Measurements from ENCODE around the gene NUPR1.
"Not testable (repeated sequence)": the region's sequence is repeated elsewhere in the genome, so short reads cannot be mapped to it uniquely, and the experiment has no call there.

The NUPR1 gene, protein sequence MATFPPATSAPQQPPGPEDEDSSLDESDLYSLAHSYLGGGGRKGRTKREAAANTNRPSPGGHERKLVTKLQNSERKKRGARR

DNA sequence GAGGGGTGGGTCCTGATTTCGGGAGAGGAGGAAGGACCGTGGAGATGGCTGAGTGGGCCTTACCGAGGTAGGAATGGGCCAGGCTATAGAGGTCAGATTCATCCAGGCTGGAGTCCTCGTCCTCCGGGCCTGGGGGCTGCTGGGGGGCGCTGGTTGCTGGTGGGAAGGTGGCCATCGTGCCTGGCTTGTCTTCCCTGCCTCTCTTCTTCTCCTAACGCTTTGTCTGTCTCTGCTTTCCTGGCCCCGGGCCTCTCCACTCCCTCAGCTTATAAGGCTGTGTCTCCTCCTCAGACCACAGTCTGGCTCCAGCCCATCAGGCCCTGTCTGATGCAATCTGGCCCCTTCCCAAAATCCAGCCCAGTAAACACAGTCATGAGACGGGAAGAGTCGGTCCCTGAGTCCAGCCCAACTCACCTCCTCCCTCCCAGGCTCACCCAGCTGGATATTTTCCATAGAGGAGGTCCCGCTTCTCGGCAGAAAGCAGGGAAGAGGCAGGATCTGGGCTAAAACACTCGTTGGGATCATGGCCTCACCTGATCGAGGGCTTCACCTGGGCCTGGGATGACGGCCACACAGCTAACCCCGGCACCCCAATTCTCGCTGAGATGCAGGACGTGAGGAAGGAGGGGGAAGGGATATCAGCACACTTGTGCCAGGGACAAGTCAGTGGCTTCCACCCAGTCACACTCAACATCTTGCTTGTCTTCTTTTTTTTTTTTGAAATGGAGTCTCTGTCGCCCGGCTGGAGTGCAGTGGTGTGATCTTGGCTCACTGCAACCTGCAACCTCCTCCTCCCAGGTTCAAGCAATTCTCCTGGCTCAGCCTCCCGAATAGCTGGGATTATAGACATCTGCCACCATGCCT, at the start of gene NUPR1:
Gene NUPR1, minus strand, starts transcription at position 242 of the 864 bp plus-strand sequence. Its CDS starts 67 bp downstream, at position 175.
- no peak for DNase-seq

DNA sequence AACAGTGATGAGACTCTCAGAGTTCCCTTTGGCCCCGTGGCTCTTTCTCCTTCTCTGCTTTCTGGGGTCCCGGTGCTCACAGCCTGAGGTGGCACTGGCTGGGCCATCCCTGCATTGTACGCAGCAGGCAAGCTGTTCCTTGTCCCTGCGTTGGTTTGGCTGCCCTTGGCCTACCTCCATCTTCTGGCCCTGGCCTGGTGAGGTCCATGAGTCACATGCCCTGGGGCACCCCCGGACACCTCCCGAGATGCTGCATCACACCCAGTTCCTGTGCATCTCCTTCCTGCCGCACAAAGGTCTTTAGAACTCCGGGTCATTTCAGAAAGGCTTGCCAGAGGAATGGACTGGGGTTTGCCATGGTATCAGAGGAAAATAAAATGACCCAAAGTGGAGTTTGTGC, 48.6 kb upstream of the NUPR1 start:
- no peak for DNase-seq

DNA sequence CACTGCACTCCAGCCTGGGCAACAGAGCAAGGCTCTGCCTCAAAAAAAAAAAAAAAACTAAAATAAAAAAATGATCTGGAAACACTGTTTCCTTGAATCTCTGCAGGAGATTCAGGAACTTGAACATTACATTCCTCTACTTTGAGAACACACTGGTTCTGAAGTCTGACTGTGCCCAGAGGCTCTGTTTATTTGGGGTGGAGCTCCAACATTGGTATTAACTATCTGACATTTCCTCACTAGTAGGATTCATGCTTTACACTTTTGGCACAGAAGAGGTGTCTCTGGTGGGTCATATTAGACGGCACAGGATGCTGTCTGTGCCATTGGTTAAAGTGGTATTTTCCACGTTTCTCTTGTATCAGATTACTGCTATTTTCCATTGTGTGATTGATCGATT, 47.7 kb upstream of the NUPR1 start:
- DNase-seq, result no peak

DNA sequence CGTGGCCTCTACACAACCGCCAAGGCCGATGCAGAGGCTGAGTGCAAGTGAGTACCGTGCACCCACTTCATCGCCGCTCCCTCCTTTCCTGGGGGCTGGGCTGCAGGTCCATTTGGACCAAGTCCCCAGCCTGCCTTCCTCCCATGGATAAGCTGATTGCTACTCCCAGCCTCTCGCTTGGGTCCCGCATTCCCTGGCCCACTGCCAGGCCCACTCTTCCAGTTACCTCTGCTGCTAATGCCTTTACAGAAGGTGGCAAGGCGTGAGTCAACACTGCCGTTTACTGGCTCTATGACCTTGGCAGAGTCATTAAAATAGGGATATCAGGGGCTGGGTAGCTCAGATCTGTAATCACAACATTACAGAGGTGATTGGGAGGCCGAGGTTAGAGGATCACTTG, 46.9 kb upstream of the NUPR1 start:
- no peak for DNase-seq

DNA sequence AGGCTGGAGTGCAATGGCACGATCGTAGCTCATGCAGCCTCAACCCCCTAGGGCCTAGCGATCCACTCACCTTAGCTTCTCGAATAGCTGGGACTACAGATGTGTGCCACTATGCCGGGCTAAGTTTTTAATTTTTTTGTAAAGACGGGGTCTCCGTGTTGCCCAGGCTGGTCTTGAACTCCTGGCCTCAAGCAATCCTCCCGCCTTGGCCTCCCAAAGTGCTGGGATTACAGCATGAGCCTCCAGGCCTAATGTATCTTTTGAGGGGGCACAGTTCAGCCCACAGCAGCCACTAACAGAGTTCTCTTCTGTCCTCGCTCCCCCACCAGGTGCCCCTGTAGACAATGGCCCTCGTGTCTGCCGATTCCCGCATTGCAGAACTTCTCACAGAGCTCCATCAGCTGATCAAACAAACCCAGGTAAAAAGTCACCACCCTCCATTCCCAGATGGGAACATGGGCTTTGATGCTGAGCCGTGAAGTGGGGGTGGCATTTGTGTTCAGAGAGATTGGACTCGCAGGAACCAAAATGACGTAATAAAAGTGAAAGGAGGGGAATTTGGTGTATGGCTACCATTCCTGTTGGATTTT, 42.0 kb upstream of the NUPR1 start:
- DNase-seq, result no peak

DNA sequence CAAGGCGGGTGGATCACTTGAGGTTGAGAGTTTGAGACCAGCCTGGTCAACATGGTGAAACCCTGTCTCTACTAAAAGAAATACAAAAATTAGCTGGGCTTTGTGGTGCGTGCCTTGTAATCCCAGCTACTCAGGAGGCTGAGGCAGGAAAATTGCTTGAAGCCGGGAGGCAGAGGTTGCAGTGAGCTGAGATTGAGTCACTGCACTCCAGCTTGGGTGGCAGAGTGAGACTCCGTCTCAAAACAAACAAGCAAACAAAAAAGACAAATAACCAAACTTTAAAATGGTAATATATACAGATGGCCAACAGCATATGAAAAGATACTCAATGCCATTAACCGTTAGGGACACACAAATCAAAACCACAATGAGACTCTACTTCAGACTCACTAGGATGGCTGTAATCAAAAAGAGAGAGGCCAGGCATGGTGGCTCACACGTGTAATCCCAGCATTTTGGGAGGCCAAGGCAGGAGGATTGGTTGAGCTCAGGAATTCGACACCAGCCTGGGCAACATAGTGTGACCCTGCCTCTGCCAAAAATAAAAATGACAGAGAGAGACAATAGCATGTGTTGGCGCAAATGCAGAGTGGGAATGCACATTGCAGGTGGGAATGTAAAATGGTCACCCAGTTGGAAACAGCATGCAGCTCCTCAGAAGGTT, 36.8 kb upstream of the NUPR1 start:
- no peak for DNase-seq

DNA sequence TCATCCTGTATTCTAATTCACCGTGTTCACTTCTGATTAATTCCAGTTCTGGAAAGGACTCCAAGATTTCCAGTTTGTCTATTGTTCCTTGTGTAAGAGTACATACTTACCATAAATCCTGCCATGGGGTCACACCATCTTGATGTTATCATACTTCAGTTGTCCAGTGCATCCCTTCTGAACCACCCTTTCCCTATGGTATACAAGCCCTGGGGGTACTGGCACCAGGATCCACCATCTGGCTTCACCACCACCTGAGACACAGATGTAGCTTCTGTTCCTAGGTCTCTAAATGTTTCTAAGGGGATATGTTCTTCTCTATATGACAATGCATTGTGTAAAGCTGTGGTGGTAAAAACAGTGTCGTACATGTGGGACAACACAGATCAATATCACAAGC, 36.2 kb upstream of the NUPR1 start:
- DNase-seq, result no peak

DNA sequence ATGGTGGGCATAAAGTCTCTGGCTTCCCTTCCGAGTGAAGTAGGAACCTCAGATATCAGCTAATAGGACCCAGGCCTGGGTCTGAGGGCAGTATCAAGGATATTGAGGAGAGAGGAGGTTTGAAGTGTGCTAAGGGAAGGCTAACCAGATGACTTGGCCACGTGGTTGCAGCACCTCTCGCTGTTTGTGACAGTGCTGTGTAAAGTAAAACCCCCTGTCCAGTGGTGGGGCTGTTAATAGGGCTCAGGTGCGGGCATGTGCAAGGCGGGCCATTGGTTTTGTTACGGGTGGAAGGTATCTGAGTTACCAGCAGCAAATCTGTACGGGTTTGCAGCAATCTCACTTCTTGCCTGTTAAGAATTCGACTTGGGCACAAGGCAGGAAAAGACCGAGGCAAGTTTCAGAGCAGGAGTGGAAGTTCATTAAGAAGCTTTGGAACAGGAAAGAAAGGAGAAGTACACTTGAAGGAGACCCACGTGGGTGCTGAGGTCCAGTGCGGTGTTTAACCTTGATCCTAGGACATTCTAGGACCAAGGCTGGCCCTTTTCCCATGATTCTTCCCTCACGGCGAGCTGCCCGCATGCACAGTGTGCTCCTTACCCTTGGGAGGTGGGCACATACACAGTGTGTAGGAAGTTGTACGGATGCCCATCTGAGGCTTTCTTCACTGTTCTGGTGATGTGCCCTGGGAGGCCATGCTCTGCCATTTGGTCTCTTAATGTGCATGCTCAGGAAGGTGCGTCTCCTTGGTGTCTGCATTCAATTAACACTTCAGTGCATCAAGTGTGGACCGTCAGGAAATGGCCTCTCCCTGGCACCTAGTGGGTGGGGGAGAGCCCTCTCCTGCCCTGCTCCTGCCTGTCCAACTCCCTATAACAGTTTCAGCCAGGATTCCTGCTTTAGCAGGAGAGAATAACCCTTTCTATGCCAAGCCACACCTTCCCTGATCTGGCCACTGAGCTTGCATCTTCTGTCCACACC, 35.3 kb upstream of the NUPR1 start:
- no peak for DNase-seq

DNA sequence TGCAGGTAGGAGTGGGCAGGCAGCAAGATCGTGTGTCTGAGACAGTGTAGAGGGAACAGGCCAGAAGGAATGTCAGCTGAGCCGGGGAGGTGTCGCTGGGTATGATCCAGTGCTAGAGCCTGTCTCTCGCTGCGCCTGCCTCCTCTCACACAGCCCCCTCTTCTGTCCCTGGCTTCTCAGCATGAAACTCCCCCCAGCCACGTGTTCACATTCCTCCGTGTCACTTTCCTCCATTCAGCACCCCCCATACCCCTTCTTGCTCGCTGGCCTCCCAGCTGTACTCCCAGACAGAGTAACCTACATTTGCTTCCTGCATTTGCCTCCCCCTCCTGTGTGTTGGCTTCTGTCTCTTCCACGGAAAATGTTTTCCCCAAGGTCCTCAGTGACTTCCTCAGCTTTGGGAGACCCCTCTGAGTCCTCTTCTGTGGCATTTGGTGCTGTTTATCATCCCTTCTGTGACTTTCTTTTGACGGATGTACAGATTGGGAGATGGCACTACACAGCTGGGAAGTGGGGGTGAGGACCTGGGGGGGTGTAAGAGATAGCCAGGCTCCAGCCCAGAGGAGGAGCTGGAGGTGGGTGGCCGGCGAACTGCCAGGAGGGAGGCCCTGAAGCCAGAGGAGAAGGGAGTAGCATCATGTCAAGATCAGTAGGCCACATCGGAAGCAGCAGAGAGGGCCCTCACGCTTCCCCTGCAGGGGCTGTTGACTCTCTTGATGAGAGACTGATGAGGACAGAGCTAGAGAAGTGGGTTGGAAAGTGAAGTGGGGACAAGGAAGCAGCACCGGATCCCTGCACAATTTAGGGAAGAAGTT, 34.1 kb upstream of the NUPR1 start:
- no peak for DNase-seq

DNA sequence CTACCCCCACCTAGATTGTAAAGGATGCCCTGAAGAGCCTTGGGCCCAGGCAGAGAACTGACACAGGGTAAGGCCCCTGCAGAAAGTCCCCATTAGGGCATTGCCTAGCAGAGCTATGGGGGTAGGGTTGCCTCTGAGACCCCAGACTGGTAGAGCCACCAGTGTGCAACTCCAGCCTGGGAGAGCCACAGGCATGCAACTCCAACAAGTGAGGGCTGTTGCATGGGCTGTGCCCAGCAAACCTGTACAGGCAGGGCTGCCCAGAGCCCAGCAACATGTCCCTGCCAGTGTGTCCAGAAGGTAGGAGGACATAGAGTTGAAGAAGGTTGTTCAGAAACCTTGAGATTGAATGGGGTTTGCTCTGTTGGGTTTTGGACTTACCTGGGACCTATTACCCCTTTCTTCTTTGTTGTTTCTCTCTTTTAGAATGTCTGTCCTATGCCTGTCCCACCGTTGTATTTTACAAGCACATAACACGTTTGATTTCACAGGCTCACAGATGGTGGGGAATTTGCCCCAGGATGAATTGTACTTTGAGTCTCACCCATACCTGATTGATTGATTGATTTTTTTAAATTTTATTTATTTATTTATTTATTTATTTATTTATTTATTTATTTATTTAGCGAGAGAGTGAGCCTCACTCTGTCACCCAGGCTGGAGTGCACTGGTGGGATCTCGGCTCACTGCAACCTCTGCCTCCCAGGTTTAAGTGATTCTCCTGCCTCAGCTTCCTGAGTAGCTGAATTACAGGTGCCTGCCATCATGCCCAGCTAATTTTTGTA, 31.4 kb upstream of the NUPR1 start:
- no peak for DNase-seq

DNA sequence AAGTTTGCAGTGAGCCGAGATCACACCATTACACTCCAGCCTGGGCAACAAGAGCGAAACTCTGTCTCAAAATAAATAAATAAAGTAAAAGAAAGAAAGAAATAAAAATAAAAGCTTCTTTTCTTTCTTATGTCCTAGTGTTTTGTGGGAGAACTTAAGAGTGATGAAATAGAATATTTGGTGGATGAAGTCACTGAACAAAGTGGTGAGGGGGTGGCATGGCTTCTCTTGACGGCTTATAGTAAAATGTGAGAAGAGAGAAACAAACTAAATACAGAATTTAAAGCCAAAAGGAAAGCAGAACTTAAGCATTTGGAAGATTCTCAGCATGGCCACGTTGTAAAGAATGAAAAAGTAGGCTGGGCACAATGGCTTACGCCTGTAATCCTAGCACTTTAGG, 30.2 kb upstream of the NUPR1 start:
- DNase-seq, result no peak

DNA sequence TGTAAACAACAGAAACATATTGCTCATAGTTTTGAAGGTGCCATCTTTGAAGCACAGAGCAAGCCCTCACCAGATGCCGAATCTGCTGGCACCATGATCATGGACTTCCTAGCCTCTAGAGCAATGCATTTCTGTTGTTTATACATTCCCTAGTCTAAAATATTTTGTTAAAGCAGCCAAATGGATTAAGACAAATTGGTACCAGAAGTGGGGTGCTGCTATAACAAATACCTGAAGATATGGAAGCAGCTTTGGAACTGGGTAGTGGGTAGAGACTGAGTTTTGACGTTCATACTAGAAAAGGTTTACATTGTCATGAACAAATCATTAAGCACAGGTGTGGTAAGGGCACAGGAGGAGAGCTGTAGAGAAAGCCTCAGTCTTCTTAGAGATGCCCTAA, 28.5 kb upstream of the NUPR1 start:
- DNase-seq, result no peak

DNA sequence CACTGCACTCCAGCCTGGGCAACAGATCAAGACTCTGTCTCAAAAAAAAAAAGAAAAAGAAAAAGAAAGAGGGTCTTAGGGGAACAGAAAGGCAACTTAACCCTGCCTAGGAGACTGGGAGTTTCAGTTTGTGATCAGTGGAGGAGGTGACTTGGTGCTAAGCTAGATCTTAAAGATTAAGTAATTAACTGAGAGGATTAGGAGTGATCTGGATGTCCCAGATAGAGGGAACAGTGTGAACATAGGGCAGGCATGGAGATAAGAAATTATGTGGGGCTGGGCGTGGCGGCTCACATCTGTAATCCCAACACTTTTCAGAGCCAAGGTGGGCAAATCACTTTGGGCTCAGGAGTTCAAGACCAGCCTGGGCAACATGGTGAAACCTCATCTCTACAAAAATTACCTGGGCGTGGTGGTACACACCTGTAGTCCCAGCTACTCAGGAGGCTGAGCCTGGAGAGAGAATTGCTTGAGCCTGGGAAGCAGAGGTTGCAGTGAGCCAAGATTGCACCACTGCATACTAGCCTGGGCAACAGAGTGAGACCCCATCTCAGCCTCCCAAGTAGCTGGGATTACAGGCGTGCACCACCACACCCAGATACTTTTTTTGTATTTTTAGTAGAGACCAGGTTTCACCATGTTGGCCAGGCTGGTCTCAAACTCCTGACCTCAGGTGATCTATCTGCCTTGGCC, 27.6 kb upstream of the NUPR1 start:
- not testable (repeated sequence) for DNase-seq

DNA sequence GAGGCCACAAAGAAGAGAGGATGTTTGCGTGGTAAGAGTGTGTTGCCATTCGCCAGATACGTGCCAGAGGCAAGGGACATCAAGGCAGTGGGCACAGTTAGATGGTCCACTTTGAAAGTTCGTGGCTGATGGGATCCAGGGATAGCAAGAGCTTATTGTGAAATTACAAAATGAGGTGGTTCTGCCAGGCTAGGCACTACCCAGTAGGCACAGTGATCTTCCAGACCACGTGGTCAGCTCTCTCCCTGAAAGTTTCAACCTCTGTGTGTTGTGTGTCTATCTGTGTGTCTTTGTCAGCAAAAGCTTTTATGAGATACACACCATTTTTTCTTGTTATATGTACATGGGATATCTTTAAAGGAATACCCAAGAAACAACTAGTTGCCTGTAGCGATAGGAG, 24.4 kb upstream of the NUPR1 start:
- no peak for DNase-seq

DNA sequence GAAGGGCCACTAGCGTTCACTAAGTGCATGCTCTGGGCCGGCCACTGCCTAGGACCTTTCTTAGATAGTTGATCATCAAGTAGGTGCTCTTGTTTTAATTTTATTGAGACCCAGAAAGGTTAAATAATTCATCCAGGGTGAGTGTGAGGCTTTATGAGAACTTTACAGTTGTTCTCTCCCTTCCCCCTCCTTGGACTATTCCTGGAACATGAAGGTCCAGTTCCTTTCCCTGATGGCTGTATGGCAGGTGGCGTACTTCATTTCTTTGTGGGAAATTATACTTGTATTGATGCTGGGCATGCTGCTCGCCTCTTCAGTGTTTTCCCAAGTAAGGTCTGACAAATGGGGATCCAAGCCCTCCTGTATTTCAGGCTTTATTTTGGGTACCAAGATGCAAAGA, 23.4 kb upstream of the NUPR1 start:
- DNase-seq, result no peak

DNA sequence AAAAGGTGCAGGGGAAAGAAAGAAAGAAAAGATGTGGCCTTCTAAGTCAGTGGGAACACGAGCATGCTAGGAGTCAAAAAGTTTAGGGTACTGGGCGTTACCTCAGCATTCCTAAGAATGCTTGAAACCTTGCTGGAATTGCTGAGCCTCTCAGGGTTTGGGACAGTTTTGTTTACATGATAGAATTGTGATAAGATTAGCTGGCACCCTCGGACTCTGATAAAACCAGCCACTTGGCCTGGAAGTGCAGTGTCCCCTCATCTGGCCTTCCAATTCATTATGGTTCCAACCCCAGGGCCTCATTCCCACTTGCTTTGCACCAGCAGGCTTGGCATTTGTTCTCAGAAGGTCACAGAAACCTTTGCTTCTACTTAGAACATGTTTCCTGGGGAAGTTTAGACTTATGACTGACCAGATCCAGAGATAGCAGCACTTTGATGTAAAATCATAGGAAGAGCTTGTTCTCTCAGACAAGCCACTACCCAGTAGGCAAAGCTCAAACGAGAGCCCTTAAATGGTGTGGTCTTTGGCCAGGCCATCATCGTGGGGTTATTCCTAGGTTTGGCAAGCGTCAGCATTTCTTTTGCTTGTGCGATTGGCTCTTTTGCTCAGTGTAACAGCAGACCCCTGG, 22.9 kb upstream of the NUPR1 start:
- DNase-seq, result no peak

DNA sequence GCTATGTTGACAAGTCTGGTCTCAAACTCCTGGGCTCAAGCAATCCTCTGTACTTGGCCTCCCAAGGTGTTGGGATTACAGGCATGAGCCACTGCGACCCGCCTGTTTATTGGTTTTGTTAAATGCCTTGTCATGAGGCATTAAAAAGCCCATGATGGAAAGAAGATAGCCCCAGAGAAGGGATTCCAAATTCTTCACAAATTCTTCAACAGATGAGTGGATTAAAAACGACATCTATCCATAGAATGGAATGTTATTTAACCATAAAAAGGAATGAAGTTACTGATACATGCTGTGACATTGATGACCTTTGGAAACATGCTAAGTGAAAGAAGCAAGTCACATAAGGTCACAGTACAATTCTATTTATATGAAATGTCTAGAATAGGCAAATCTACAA, 19.7 kb upstream of the NUPR1 start:
- no peak for DNase-seq

DNA sequence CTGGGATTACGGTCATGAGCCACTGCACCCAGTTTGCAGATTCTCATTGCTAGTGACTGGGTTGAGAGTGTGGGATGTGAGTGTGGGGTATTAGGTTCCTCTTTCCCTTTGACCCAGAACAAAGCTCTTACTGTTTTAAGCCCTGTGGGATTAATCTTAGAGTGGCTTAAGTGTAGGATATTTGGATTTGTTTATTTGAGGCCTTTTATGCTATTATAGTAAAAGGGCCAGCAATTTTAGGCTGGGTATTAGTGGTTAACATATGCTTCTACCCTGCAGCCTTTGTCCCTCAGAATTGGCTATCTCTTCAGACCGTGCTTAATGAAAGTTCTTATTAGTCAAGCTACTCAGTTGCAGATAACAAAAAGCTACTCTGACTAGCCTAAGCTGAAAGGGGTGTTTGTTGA, 18.1 kb upstream of the NUPR1 start:
- no peak for DNase-seq

DNA sequence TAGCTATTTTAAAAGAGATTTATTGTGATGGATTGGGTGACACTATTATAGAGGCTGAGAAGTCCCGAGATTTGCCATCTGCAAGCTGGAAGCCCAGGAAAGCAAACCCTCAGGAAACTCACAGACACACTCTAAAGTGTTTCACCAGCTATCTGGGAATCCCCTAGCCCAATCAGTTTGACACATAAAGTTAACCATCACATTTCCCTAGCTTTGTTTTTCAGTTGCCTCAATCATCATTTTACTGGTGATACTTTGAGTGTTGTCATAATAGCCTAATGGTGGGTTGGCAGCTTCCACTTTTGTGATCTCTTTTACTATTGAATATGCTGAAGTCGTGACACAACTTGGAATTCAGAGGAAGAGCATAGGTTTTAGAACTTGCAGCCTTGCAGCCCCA, 16.8 kb upstream of the NUPR1 start:
- DNase-seq, result no peak

Measured in CD4-positive, alpha-beta T cell treated with Interleukin-4 for 4 hours (primary cell).